K562 (cell line): ENCODE results near the gene ADGRG4. TPM values are rescaled to one million over a fixed set of nuclear protein-coding genes. Genes with fewer than 3 reads are reported as not detected.

ENCODE experiments used
- ATAC-seq: fragments of 200-7000 bp; cut with Tn5 transposase; 3 replicates; pipeline ENCODE4 v1.9.1; 2020; ENCODE audit warnings: moderate library complexity
- BruUV-seq: library from RNA; stranded (reverse); fragments of 400-500 nt; replicated peaks from 2 replicates; lab custom pipeline; 2021; lab: Mats Ljungman, UMichigan
- CTCF ChIA-PET: fragments of 300-600 bp; formaldehyde crosslinking; extraction: SDS; loops from one replicate; lab custom pipeline; 2021; ENCODE audit warnings: low intra/inter-chr PET ratio; lab: Yijun Ruan, JAX
- POLR2A ChIA-PET: fragments of 300-600, 350-650 bp; sonication (Branson Sonifier 250); formaldehyde crosslinking; extraction: SDS; loops from one replicate; lab custom pipeline; 2021; ENCODE audit warnings: antibody characterized with exemption, inconsistent platforms; lab: Yijun Ruan, JAX
- DNase-seq, 4 experiments: peaks; one replicate each; pipeline versions ENCODE4 v3.0.0 to v3.0.0-alpha.2; 2011 to 2018; ENCODE audit warnings: low spot score in 3 of 4, mixed read lengths in 3 of 4; ENCODE audit errors: extremely low read depth in 1 of 4
- FAIRE-seq: peaks from 2 replicates; lab custom pipeline; 2011; peaks lifted over from hg19 to GRCh38; lab: Jason Lieb, UNC
- H2AFZ ChIP-seq: 2 replicates; pipeline ENCODE4 v1.6.0; 2011; ENCODE audit warnings: low read depth, low read length, control low read depth, inconsistent platforms
- H3K27ac ChIP-seq: fragments of 200-600 bp; 3 replicates; pipeline ENCODE4 v1.8.0; 2011; ENCODE audit warnings: low read depth, mild to moderate bottlenecking, control low read depth, inconsistent platforms, low read length, moderate library complexity, mixed read lengths; ENCODE audit errors: extremely low read depth
- H3K27me3 ChIP-seq, 2 experiments: fragments of 300-600 bp in 1 of 2; 2 replicates in 1 of 2; 3 replicates in 1 of 2; pipeline versions ENCODE4 v1.6.0 to v1.8.0; 2011; ENCODE audit warnings: inconsistent platforms in 2 of 2, low read length in 2 of 2, mild to moderate bottlenecking in 1 of 2, mixed read lengths in 1 of 2, moderate library complexity in 1 of 2; ENCODE audit not compliant: control insufficient read depth in 2 of 2, insufficient read depth in 2 of 2
- H3K36me3 ChIP-seq: fragments of 300-600 bp; 3 replicates; pipeline ENCODE4 v1.8.0; 2011; ENCODE audit warnings: mild to moderate bottlenecking, low read length, inconsistent platforms; ENCODE audit not compliant: control insufficient read depth, insufficient read depth
- H3K4me1 ChIP-seq, 2 experiments: fragments of 200-600 bp in 1 of 2; replicated peaks in 1 of 2; 2 replicates in 1 of 2; 3 replicates in 1 of 2; pipeline versions ENCODE4 v1.5.1 to v1.8.0; 2011; ENCODE audit warnings: inconsistent platforms in 2 of 2, low read length in 2 of 2, mild to moderate bottlenecking in 1 of 2, mixed read lengths in 1 of 2, moderate library complexity in 1 of 2; ENCODE audit not compliant: control insufficient read depth in 2 of 2, insufficient read depth in 2 of 2
- H3K4me2 ChIP-seq: 2 replicates; pipeline ENCODE4 v1.6.1; 2011; ENCODE audit warnings: low read length, control low read depth, inconsistent platforms, mixed read lengths; ENCODE audit not compliant: insufficient read depth
- H3K4me3 ChIP-seq: fragments of 200-600 bp; sonication (generic), shearing (Covaris generic); 2 replicates; pipeline ENCODE4 v1.5.1; 2016; ENCODE audit warnings: control low read depth, inconsistent platforms
- H3K79me2 ChIP-seq: fragments of 200-600 bp; 3 replicates; pipeline ENCODE4 v1.8.0; 2011; ENCODE audit warnings: low read length, inconsistent platforms; ENCODE audit not compliant: control insufficient read depth, insufficient read depth
- H3K9ac ChIP-seq, 2 experiments: 2 replicates each; pipeline versions ENCODE4 v1.6.0 to v1.6.1; 2011; ENCODE audit warnings: low read depth in 2 of 2, low read length in 2 of 2, control low read depth in 1 of 2, inconsistent platforms in 1 of 2, mild to moderate bottlenecking in 1 of 2, mixed read lengths in 1 of 2; ENCODE audit not compliant: insufficient read depth in 1 of 2
- H3K9me1 ChIP-seq: one replicate; pipeline ENCODE4 v1.6.0; 2011; ENCODE audit warnings: inconsistent platforms, mild to moderate bottlenecking, low read length, moderate library complexity; ENCODE audit not compliant: control insufficient read depth, insufficient read depth
- H3K9me3 ChIP-seq: replicated peaks from 2 replicates; pipeline ENCODE4 v1.5.1; 2011; ENCODE audit warnings: low read depth, low read length, inconsistent platforms; ENCODE audit not compliant: control insufficient read depth, insufficient read depth
- H4K20me1 ChIP-seq: replicated peaks from 2 replicates; pipeline ENCODE4 v1.6.1; 2011; ENCODE audit warnings: low read length, inconsistent platforms, mixed read lengths; ENCODE audit not compliant: control insufficient read depth, insufficient read depth
- CBX3 ChIP-seq, 2 experiments: IDR thresholded peaks; 1 replicate in 1 of 2; 2 replicates in 1 of 2; pipeline ENCODE4 v1.6.1; 2012; ENCODE audit warnings: inconsistent platforms in 2 of 2, low read length in 2 of 2, borderline replicate concordance in 1 of 2, control low read depth in 1 of 2
- MIER1 ChIP-seq: fragments of 450-650 bp; IDR thresholded peaks from 2 replicates; pipeline ENCODE4 v1.6.1; 2016; ENCODE audit warnings: antibody characterized with exemption, mild to moderate bottlenecking, low read depth
- MYC ChIP-seq, 2 experiments: fragments of 250-450 bp in 1 of 2; sonication (Bioruptor Pico) in 1 of 2; IDR thresholded peaks; 2 replicates each; pipeline versions ENCODE4 v1.5.1 to v1.6.1; 2012 to 2021; ENCODE audit warnings: low read depth in 2 of 2, borderline replicate concordance in 1 of 2, improper control_type of control experiment in 1 of 2, low read length in 1 of 2, mild to moderate bottlenecking in 1 of 2, moderate library complexity in 1 of 2
- NFE2L1 ChIP-seq: fragments of 450-650 bp; IDR thresholded peaks from 2 replicates; pipeline ENCODE4 v1.6.1; 2016; ENCODE audit warnings: missing genetic modification characterization, low read depth, mild to moderate bottlenecking, missing compliant biosample characterization, moderate library complexity, borderline replicate concordance
- PHB ChIP-seq: fragments of 250-450 bp; sonication (Bioruptor Pico); IDR thresholded peaks from 2 replicates; pipeline ENCODE4 v1.5.0; 2021
- TSC22D4 ChIP-seq: fragments of 450-650 bp; IDR thresholded peaks from 2 replicates; pipeline ENCODE4 v1.6.1; 2016; ENCODE audit warnings: missing genetic modification characterization, missing biosample characterization, control low read depth
- ZNF165 ChIP-seq: fragments of 250-450 bp; sonication (Bioruptor Pico); IDR thresholded peaks from 2 replicates; pipeline ENCODE4 v1.4.0; 2020; ENCODE audit warnings: borderline replicate concordance
- ZNF584 ChIP-seq: fragments of 200-800 bp; sonication (Bioruptor generic); IDR thresholded peaks from 2 replicates; pipeline ENCODE4 v1.6.1; 2016; ENCODE audit warnings: low read depth, mild to moderate bottlenecking, missing genetic modification characterization, missing compliant biosample characterization
- ZNF589 ChIP-seq: fragments of 200-800 bp; sonication (Bioruptor generic); IDR thresholded peaks from 2 replicates; pipeline ENCODE4 v1.6.1; 2016; ENCODE audit warnings: low read depth, missing genetic modification characterization, missing compliant biosample characterization
- WGBS: fragments of 100-300 bp; shearing (Covaris generic); methylation state at CpG from one replicate; pipeline ENCODE4 v1.1.6; 2016; ENCODE audit warnings: low coverage, mixed read lengths; ENCODE audit not compliant: insufficient coverage; ENCODE audit errors: missing lambda C conversion rate; 5-methylcytosine and 5-hydroxymethylcytosine counted together
- in situ Hi-C: fragments of 300-500 bp; cut with MboI; formaldehyde crosslinking; loops from 4 replicates; pipeline ENCODE4 v1.15.0; 2018; ENCODE audit warnings: inconsistent platforms, mixed read lengths
- intact Hi-C: fragments of 100-400 bp; cut with micrococcal nuclease; formaldehyde crosslinking; loops from 2 replicates; pipeline ENCODE4 v1.14.2; 2022
- polyA plus RNA-seq, 8 experiments: library from polyadenylated mRNA; depleted of rRNA in 4 of 8; stranded (reverse) in 5 of 8; unstranded in 3 of 8; fragments of >200 nt; fragmentation: Nextera tagmentation in 2 of 8; fragmentation: Illumina TruSeq in 1 of 8; extraction: Ambion mirVana in 2 of 8; extraction: Trizol in 1 of 8; gene quantifications; 2 replicates each; pipeline versions ENCODE4 v1.2.1 to v1.2.3, GENCODE V29; 2011 to 2014; ENCODE audit warnings: inconsistent platforms in 1 of 8, missing spikeins in 1 of 8
- total RNA-seq, 7 experiments: library from RNA; depleted of rRNA in 6 of 7; stranded (reverse); fragments of >200 nt in 6 of 7; fragmentation: Illumina TruSeq in 2 of 7; extraction: Trizol in 2 of 7; gene quantifications; 2 replicates each; pipeline versions ENCODE4 v1.2.1 to v1.2.3, GENCODE V29; 2011 to 2021; ENCODE audit warnings: low replicate concordance in 1 of 7
- TF ChIP-seq, protein P1 (sequence below), 2 experiments: IDR thresholded peaks; 2 replicates each; pipeline ENCODE4 v1.6.1; 2012; ENCODE audit warnings: improper control_type of control experiment in 2 of 2, low read depth in 2 of 2, low read length in 2 of 2, borderline replicate concordance in 1 of 2
- TF ChIP-seq, protein P2 (sequence below): fragments of 450-650 bp; IDR thresholded peaks from 2 replicates; pipeline ENCODE4 v1.6.1; 2017; ENCODE audit warnings: mild to moderate bottlenecking, moderate library complexity

The ADGRG4 gene
- total and polyA plus RNA-seq, 9 of the 15 experiments (the other 6 are each of a cell fraction or from before 2014, with no cell fraction given) = not detected

DNA sequence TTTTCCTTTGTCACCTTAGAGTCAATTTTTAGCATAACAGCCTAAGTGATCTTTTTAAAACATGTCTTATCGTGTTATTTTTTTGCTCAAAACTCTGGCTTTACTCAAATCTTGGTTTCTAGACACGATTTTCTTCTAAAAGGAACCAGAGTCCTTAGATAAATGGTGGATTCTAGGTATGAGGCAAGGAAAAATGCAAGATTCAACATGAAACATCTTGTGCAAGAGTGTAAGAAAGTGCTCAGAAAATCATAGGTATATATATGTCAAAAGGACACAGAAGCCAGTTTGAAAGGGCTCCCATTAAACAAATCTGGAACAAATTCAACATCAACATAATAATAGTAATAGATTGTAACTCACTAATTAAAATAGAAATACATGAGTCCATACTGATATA is 8.1 kb upstream of the ADGRG4 start:
- POLR2A ChIA-PET = no interaction called here

DNA sequence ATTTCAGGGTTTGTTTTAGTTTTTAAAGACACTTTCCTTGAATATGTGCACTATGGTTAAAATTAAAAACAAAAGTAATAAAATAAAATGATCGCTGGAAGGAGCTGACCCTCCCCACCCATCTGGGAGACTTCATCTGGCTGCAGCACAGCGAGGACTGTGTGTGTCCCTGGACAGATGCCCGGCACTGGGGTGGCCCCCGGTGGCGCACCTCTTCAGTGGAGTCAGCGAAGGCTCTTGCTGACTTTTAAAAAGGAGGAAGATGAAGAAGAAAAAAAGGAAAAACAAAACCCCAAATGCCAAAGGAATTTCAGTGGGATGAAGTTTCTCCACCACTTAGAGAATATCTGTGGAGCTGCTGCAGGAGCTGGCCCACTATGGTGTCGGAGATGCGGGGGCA is 5.4 kb upstream of the ADGRG4 start:
- Histone ChIP-seq H3K36me3 (no peaks in the 10 kb centered on the region), H4K20me1 (no peaks in the 10 kb centered on the region), H3K9ac (no peak overlapping the region), H3K4me2 (no peak overlapping the region), H3K4me1 (peaks cover 0 to 4% of the 10 kb centered on the region in 2 experiments; a peak in 2 of 5 replicates), H3K27ac (no peak overlapping the region), H3K9me3 (no peaks in the 10 kb centered on the region), H3K27me3 (peaks cover 2 to 10% of the 10 kb centered on the region in 2 experiments; a peak in 2 of 5 replicates), H3K9me1 (no peaks in the 10 kb centered on the region), H2AFZ (no peak overlapping the region), H3K4me3 (no peak overlapping the region), H3K79me2 (no peaks in the 10 kb centered on the region)
- intact Hi-C loops (no loop called here), in situ Hi-C loops (no loop called here)
- ChIA-PET CTCF (no interaction called here), POLR2A (no interaction called here)
- no peak for DNase-seq
- BruUV-seq = no TSS peak
- no peak for FAIRE-seq
- WGBS = 0% methylated on average over 5 of the region's 8 CpGs
- no peak for ATAC-seq
- TF ChIP-seq MIER1 = no peak
- no peak for TF ChIP-seq ZNF165
- no peak for TF ChIP-seq CBX3 (IDR thresholded peaks at IDR 0.05; ENCODE audit: borderline replicate concordance in 1 of 2, low read length in 2 of 2)
- TF ChIP-seq NFE2L1 (tag) = no peak
- no peak for TF ChIP-seq ZNF589 (CRISPR knock-in tag)
- no peak for TF ChIP-seq ZNF584 (CRISPR knock-in tag)
- TF ChIP-seq MYC (IDR thresholded peaks at IDR 0.05; ENCODE audit: low read depth, low read length) = no peak
- TF ChIP-seq MYC (CRISPR knock-in tag; IDR thresholded peaks at IDR 0.05; ENCODE audit: borderline replicate concordance, low read depth) = no peak
- TF ChIP-seq, protein P1, sequence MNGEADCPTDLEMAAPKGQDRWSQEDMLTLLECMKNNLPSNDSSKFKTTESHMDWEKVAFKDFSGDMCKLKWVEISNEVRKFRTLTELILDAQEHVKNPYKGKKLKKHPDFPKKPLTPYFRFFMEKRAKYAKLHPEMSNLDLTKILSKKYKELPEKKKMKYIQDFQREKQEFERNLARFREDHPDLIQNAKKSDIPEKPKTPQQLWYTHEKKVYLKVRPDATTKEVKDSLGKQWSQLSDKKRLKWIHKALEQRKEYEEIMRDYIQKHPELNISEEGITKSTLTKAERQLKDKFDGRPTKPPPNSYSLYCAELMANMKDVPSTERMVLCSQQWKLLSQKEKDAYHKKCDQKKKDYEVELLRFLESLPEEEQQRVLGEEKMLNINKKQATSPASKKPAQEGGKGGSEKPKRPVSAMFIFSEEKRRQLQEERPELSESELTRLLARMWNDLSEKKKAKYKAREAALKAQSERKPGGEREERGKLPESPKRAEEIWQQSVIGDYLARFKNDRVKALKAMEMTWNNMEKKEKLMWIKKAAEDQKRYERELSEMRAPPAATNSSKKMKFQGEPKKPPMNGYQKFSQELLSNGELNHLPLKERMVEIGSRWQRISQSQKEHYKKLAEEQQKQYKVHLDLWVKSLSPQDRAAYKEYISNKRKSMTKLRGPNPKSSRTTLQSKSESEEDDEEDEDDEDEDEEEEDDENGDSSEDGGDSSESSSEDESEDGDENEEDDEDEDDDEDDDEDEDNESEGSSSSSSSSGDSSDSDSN (IDR thresholded peaks at IDR 0.05; ENCODE audit: borderline replicate concordance in 1 of 2, low read depth in 2 of 2, low read length in 2 of 2) = no peak
- no peak for TF ChIP-seq PHB
- TF ChIP-seq, protein P2, sequence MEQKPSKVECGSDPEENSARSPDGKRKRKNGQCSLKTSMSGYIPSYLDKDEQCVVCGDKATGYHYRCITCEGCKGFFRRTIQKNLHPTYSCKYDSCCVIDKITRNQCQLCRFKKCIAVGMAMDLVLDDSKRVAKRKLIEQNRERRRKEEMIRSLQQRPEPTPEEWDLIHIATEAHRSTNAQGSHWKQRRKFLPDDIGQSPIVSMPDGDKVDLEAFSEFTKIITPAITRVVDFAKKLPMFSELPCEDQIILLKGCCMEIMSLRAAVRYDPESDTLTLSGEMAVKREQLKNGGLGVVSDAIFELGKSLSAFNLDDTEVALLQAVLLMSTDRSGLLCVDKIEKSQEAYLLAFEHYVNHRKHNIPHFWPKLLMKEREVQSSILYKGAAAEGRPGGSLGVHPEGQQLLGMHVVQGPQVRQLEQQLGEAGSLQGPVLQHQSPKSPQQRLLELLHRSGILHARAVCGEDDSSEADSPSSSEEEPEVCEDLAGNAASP = no peak

More for the DNA sequence above, 8.1 kb upstream of the ADGRG4 start:
- no peaks in the 10 kb centered on the region for H3K4me1 ChIP-seq
- ATAC-seq (no peak), DNase-seq (no peak), FAIRE-seq (no peak)
- BruUV-seq = no TSS peak
- in situ Hi-C loops (no loop called here), intact Hi-C loops (no loop called here)
- H3K9ac ChIP-seq = no peak overlapping the region
- no peak overlapping the region for H3K4me2 ChIP-seq
- H3K27ac ChIP-seq = no peak overlapping the region
- no peak overlapping the region for H2AFZ ChIP-seq
- no peaks in the 10 kb centered on the region for H3K9me3 ChIP-seq
- no peak overlapping the region for H3K4me3 ChIP-seq
- no peaks in the 10 kb centered on the region for H4K20me1 ChIP-seq
- no peaks in the 10 kb centered on the region for H3K9me1 ChIP-seq
- CTCF ChIA-PET = no interaction called here
- TF ChIP-seq TSC22D4 (tag) = no peak
- no peaks in the 10 kb centered on the region for H3K36me3 ChIP-seq
- H3K79me2 ChIP-seq = no peaks in the 10 kb centered on the region
- WGBS = 3% methylated on average over 2 of the region's 2 CpGs
- H3K27me3 ChIP-seq = peaks cover 2 to 10% of the 10 kb centered on the region in 2 experiments; a peak in 3 of 5 replicates
